HepG2 (cell line): Measurements from ENCODE around the gene GRM8. TPM values are rescaled to one million over a fixed set of nuclear protein-coding genes. Genes with fewer than 3 reads are reported as not detected.

Experiments
- ATAC-seq: fragments of 200-7000 bp; cut with Tn5 transposase; 3 replicates; pipeline ENCODE4 v1.9.1; 2020; ENCODE audit warnings: mild to moderate bottlenecking, moderate library complexity
- BruUV-seq: library from RNA; stranded (reverse); fragments of 400-500 nt; replicated peaks from 2 replicates; lab custom pipeline; 2021; lab: Mats Ljungman, UMichigan
- CTCF ChIA-PET: fragments of 300-600 bp; formaldehyde crosslinking; extraction: SDS; loops from one replicate; lab custom pipeline; 2021; ENCODE audit warnings: low total read pairs, inconsistent platforms, low intra/inter-chr PET ratio; lab: Yijun Ruan, JAX
- POLR2A ChIA-PET: fragments of 350-600 bp; sonication (Branson Sonifier 250); formaldehyde crosslinking; loops from one replicate; lab custom pipeline; 2020; ENCODE audit warnings: antibody characterized with exemption, inconsistent platforms; lab: Yijun Ruan, JAX
- DNase-seq: peaks from one replicate; pipeline ENCODE4 v3.0.0-alpha.2; 2015; ENCODE audit warnings: low spot score
- FAIRE-seq: peaks from 3 replicates; lab custom pipeline; 2011; peaks lifted over from hg19 to GRCh38; lab: Jason Lieb, UNC
- H2AFZ ChIP-seq: one replicate; pipeline ENCODE4 v1.6.1; 2011; ENCODE audit warnings: low read length, inconsistent platforms
- H3K27ac ChIP-seq: fragments of 300-600 bp; 3 replicates; pipeline ENCODE4 v1.8.0; 2011; ENCODE audit warnings: mixed run types, mild to moderate bottlenecking, mixed read lengths, low read length, inconsistent platforms; ENCODE audit not compliant: insufficient read depth; ENCODE audit errors: extremely low read length
- H3K27me3 ChIP-seq, 2 experiments: fragments of 200-600 bp in 1 of 2; 2 replicates in 1 of 2; 3 replicates in 1 of 2; pipeline versions ENCODE4 v1.6.0 to v1.8.0; 2011; ENCODE audit warnings: low read length in 2 of 2, mild to moderate bottlenecking in 2 of 2, moderate library complexity in 2 of 2, inconsistent platforms in 1 of 2; ENCODE audit not compliant: insufficient read depth in 2 of 2, control insufficient read depth in 1 of 2
- H3K36me3 ChIP-seq, 2 experiments: fragments of 200-600 bp in 1 of 2; replicated peaks in 1 of 2; 2 replicates in 1 of 2; 3 replicates in 1 of 2; pipeline versions ENCODE4 v1.5.1 to v1.8.0; 2011; ENCODE audit warnings: low read length in 2 of 2, inconsistent platforms in 1 of 2; ENCODE audit not compliant: insufficient read depth in 2 of 2, control insufficient read depth in 1 of 2
- H3K4me1 ChIP-seq: 2 replicates; pipeline ENCODE4 v1.5.1; 2012; ENCODE audit warnings: low read length, inconsistent platforms; ENCODE audit not compliant: insufficient read depth
- H3K4me2 ChIP-seq: 2 replicates; pipeline ENCODE4 v1.6.0; 2011; ENCODE audit warnings: low read depth, low read length, inconsistent platforms
- H3K4me3 ChIP-seq, 3 experiments: fragments of 200-600 bp in 1 of 3; sonication (generic), shearing (Covaris generic) in 1 of 3; replicated peaks in 1 of 3; 2 replicates each; pipeline ENCODE4 v1.5.1; 2011 to 2016; ENCODE audit warnings: low read length in 3 of 3, inconsistent platforms in 2 of 3, low read depth in 2 of 3, mild to moderate bottlenecking in 2 of 3, control low read depth in 1 of 3, mixed read lengths in 1 of 3; ENCODE audit not compliant: insufficient read depth in 1 of 3
- H3K79me2 ChIP-seq: one replicate; pipeline ENCODE4 v1.6.1; 2011; ENCODE audit warnings: low read length, inconsistent platforms; ENCODE audit not compliant: insufficient read depth
- H3K9ac ChIP-seq: 2 replicates; pipeline ENCODE4 v1.6.0; 2011; ENCODE audit warnings: mild to moderate bottlenecking, low read depth, low read length, inconsistent platforms; ENCODE audit not compliant: insufficient read depth
- H3K9me3 ChIP-seq: 2 replicates; pipeline ENCODE4 v1.5.1; 2012; ENCODE audit warnings: mild to moderate bottlenecking, low read length
- H4K20me1 ChIP-seq: 2 replicates; pipeline ENCODE4 v1.6.0; 2011; ENCODE audit warnings: inconsistent platforms, mild to moderate bottlenecking, low read length, moderate library complexity; ENCODE audit not compliant: insufficient read depth
- ARHGAP35 ChIP-seq: sonication (generic); formaldehyde crosslinking; IDR thresholded peaks from 2 replicates; pipeline ENCODE4 v1.9.0; 2022; ENCODE audit warnings: mild to moderate bottlenecking, inconsistent platforms, moderate library complexity, missing genetic modification reagents, borderline replicate concordance
- HNRNPLL ChIP-seq: fragments of 200-400 bp; formaldehyde crosslinking; IDR thresholded peaks from 2 replicates; pipeline ENCODE4 v1.6.1; 2017; ENCODE audit warnings: mild to moderate bottlenecking, low read depth, low read length; ENCODE audit not compliant: poor library complexity, severe bottlenecking
- HOXA9 ChIP-seq: sonication (generic); formaldehyde crosslinking; IDR thresholded peaks from 2 replicates; pipeline ENCODE4 v1.8.1; 2022; ENCODE audit warnings: missing genetic modification reagents, mild to moderate bottlenecking, moderate library complexity, borderline replicate concordance
- NR3C1 ChIP-seq: sonication (generic); formaldehyde crosslinking; IDR thresholded peaks from 2 replicates; pipeline ENCODE4 v1.4.0; 2020; ENCODE audit warnings: missing genetic modification reagents
- RAD21 ChIP-seq: fragments of 450-650 bp; formaldehyde crosslinking; IDR thresholded peaks from 2 replicates; pipeline ENCODE4 v1.5.0; 2020; ENCODE audit warnings: mild to moderate bottlenecking
- RXRA ChIP-seq: sonication (generic); formaldehyde crosslinking; IDR thresholded peaks from 2 replicates; pipeline ENCODE4 v1.5.1; 2020; ENCODE audit warnings: missing genetic modification reagents
- SIX4 ChIP-seq: sonication (generic); formaldehyde crosslinking; IDR thresholded peaks from 2 replicates; pipeline ENCODE4 v1.4.0; 2020; ENCODE audit warnings: missing genetic modification reagents
- SP140L ChIP-seq: sonication (generic); formaldehyde crosslinking; IDR thresholded peaks from 2 replicates; pipeline ENCODE4 v1.4.0; 2020; ENCODE audit warnings: missing genetic modification reagents, borderline replicate concordance
- SRY ChIP-seq: sonication (generic); formaldehyde crosslinking; IDR thresholded peaks from 2 replicates; pipeline ENCODE4 v1.8.0; 2022; ENCODE audit warnings: mild to moderate bottlenecking, missing genetic modification reagents
- ZNF160 ChIP-seq: sonication (generic); formaldehyde crosslinking; IDR thresholded peaks from 2 replicates; pipeline ENCODE4 v1.8.0; 2022; ENCODE audit warnings: mild to moderate bottlenecking, inconsistent platforms, missing genetic modification reagents
- ZNF614 ChIP-seq: IDR thresholded peaks from 2 replicates; pipeline ENCODE4 v1.6.1; 2018; ENCODE audit warnings: missing biosample characterization, missing genetic modification reagents, inconsistent platforms, borderline replicate concordance
- ZNF646 ChIP-seq: sonication (generic); formaldehyde crosslinking; IDR thresholded peaks from 2 replicates; pipeline ENCODE4 v1.9.0; 2021; ENCODE audit warnings: mild to moderate bottlenecking, missing genetic modification reagents
- ZNF747 ChIP-seq: sonication (generic); formaldehyde crosslinking; IDR thresholded peaks from 2 replicates; pipeline ENCODE4 v1.8.1; 2023; ENCODE audit warnings: missing genetic modification reagents, mild to moderate bottlenecking, borderline replicate concordance
- WGBS: methylation state at CpG from one replicate; pipeline ENCODE4 v1.1.6; 2017; ENCODE audit warnings: low lambda C conversion rate; 5-methylcytosine and 5-hydroxymethylcytosine counted together
- in situ Hi-C: cut with HindIII; loops from 2 replicates; pipeline ENCODE4 v1.10.0; 2017; ENCODE audit warnings: low pct_unique_long_range_greater_than_20kb; ENCODE audit not compliant: extremely low pct_ligation_motif_present
- intact Hi-C: fragments of 100-400 bp; cut with micrococcal nuclease; formaldehyde crosslinking; loops from one replicate; pipeline ENCODE4 v1.10.0; 2022; ENCODE audit not compliant: unreplicated experiment
- polyA plus RNA-seq, 8 experiments: library from polyadenylated mRNA; depleted of rRNA in 3 of 8; stranded (reverse) in 7 of 8; unstranded in 1 of 8; fragments of >200 nt; fragmentation: Illumina TruSeq in 4 of 8; extraction: Trizol in 4 of 8; gene quantifications; 2 replicates each; pipeline versions ENCODE4 v1.2.1 to v1.2.3, GENCODE V29; 2011 to 2016; ENCODE audit warnings: low read depth in 4 of 8, missing spikeins in 1 of 8, mixed read lengths in 1 of 8; ENCODE audit not compliant: insufficient read depth in 1 of 8
- total RNA-seq, 5 experiments: library from RNA; depleted of rRNA; stranded (reverse); fragments of >200 nt; fragmentation: Illumina TruSeq; extraction: Trizol; gene quantifications; 2 replicates each; pipeline ENCODE4 v1.2.3, GENCODE V29; 2016; ENCODE audit warnings: low read depth in 1 of 5

GRM8 gene
- total and polyA plus RNA-seq, 2 of the 13 experiments (the other 11 are each of a cell fraction or from before 2014, with no cell fraction given) = not detected

GRCh38 chr7:127208351-127208750 is 44.4 kb downstream of the GRM8 start:
- Histone ChIP-seq H3K4me3 (no peak overlapping the region), H3K79me2 (no peaks in the 10 kb centered on the region), H3K9ac (no peak overlapping the region), H3K27ac (no peak overlapping the region), H3K4me2 (no peak overlapping the region), H3K4me1 (no peaks in the 10 kb centered on the region), H3K9me3 (no peaks in the 10 kb centered on the region), H2AFZ (no peak overlapping the region), H3K27me3 (no peaks in the 10 kb centered on the region), H3K36me3 (no peaks in the 10 kb centered on the region), H4K20me1 (no peaks in the 10 kb centered on the region)
- no peak for ATAC-seq
- TF ChIP-seq SRY (no peak), ARHGAP35 (CRISPR knock-in tag) (no peak), ZNF614 (CRISPR knock-in tag) (no peak), ZNF747 (no peak)
- no peak for FAIRE-seq
- WGBS = 0% methylated on average over 3 of the region's 3 CpGs
- in situ Hi-C loops (no loop called here), intact Hi-C loops (no loop called here)
- no TSS peak for BruUV-seq
- ChIA-PET CTCF (no interaction called here), POLR2A (no interaction called here)
- no peak for DNase-seq

GRCh38 chr7:127207806-127208205 is 44.9 kb downstream of the GRM8 start:
- H4K20me1 ChIP-seq = no peaks in the 10 kb centered on the region
- FAIRE-seq = no peak
- H3K36me3 ChIP-seq = no peaks in the 10 kb centered on the region
- CTCF ChIA-PET = no interaction called here
- no peak overlapping the region for H3K27ac ChIP-seq
- no peaks in the 10 kb centered on the region for H3K4me1 ChIP-seq
- in situ Hi-C loops (no loop called here), intact Hi-C loops (no loop called here)
- H3K9ac ChIP-seq = no peak overlapping the region
- 9% methylated on average over 5 of the region's 5 CpGs for WGBS
- no peak overlapping the region for H3K4me3 ChIP-seq
- BruUV-seq = no TSS peak
- POLR2A ChIA-PET = no interaction called here
- no peaks in the 10 kb centered on the region for H3K9me3 ChIP-seq
- no peak for ATAC-seq
- no peaks in the 10 kb centered on the region for H3K27me3 ChIP-seq
- H3K79me2 ChIP-seq = no peaks in the 10 kb centered on the region
- H3K4me2 ChIP-seq = no peak overlapping the region
- H2AFZ ChIP-seq = no peak overlapping the region
- DNase-seq = no peak
- TF ChIP-seq RAD21 (CRISPR knock-in tag) = no peak
- no peak for TF ChIP-seq HOXA9
- no peak for TF ChIP-seq RXRA (CRISPR knock-in tag)
- TF ChIP-seq ZNF160 = no peak
- TF ChIP-seq HNRNPLL = no peak
- no peak for TF ChIP-seq SIX4 (CRISPR knock-in tag)
- TF ChIP-seq SP140L (CRISPR knock-in tag) = no peak
- TF ChIP-seq ZNF646 (CRISPR knock-in tag) = no peak
- no peak for TF ChIP-seq NR3C1 (CRISPR knock-in tag)
